GM12891 (cell line): ENCODE results near the gene PIK3R1.
"Not testable (repeated sequence)": the region's sequence is repeated elsewhere in the genome, so short reads cannot be mapped to it uniquely, and the experiment has no call there.

Source experiments
- DNase-seq: peaks from one replicate; pipeline ENCODE4 v3.0.0; 2011; ENCODE audit warnings: low spot score; ENCODE audit not compliant: insufficient read length
- FAIRE-seq: peaks from 2 replicates; lab custom pipeline; 2011; peaks lifted over from hg19 to GRCh38; lab: Jason Lieb, UNC
- PAX5 ChIP-seq: IDR thresholded peaks from 2 replicates; pipeline ENCODE4 v1.6.1; 2011; ENCODE audit warnings: low read length, moderate library complexity, mild to moderate bottlenecking; ENCODE audit not compliant: insufficient read depth, severe bottlenecking
- POLR2A ChIP-seq: IDR thresholded peaks from 2 replicates; pipeline ENCODE4 v1.6.1; 2011; ENCODE audit warnings: low read depth, low read length, control low read depth
- POLR2AphosphoS5 ChIP-seq: IDR thresholded peaks from 2 replicates; pipeline ENCODE4 v1.6.1; 2011; ENCODE audit warnings: low read depth, low read length, control low read depth
- POU2F2 ChIP-seq: IDR thresholded peaks from 2 replicates; pipeline ENCODE4 v1.6.1; 2011; ENCODE audit warnings: low read depth, mild to moderate bottlenecking, control low read depth, low read length, moderate library complexity
- SPI1 ChIP-seq: IDR thresholded peaks from 2 replicates; pipeline ENCODE4 v1.6.1; 2011; ENCODE audit warnings: low read depth, low read length, control low read depth
- TAF1 ChIP-seq: IDR thresholded peaks from 2 replicates; pipeline ENCODE4 v1.6.1; 2011; ENCODE audit warnings: low read depth, low read length, control low read depth

Gene PIK3R1

GRCh38 chr5:68191083-68191791 lies 24.3 kb upstream of the PIK3R1 start:
- TF ChIP-seq TAF1 = no peak
- TF ChIP-seq POLR2AphosphoS5 = no peak
- TF ChIP-seq SPI1 = no peak
- no peak for DNase-seq
- FAIRE-seq = no peak

- FAIRE-seq = no peak
- TF ChIP-seq POU2F2 (no peak), POLR2AphosphoS5 (no peak), POLR2A (no peak), SPI1 (no peak), TAF1 (no peak), PAX5 (no peak)
- no peak for DNase-seq
Observed at GRCh38 chr5:68192679-68193060, 22.9 kb upstream of the PIK3R1 start.

- TF ChIP-seq SPI1 = peak; percentile 67
- no peak for TF ChIP-seq PAX5
- TF ChIP-seq POU2F2 = no peak
- FAIRE-seq (no peak), DNase-seq (no peak)
Observed at GRCh38 chr5:68193481-68194036, 22.0 kb upstream of the PIK3R1 start.

GRCh38 chr5:68194386-68194785 lies 21.2 kb upstream of the PIK3R1 start:
- TF ChIP-seq SPI1 = no peak
- TF ChIP-seq PAX5 = no peak
- no peak for TF ChIP-seq POU2F2
- no peak for TF ChIP-seq TAF1
- TF ChIP-seq POLR2A = no peak
- no peak for TF ChIP-seq POLR2AphosphoS5
- FAIRE-seq = no peak
- DNase-seq = no peak

- TF ChIP-seq POLR2A = no peak
- TF ChIP-seq POU2F2 = no peak
- no peak for TF ChIP-seq PAX5
- no peak for TF ChIP-seq TAF1
- TF ChIP-seq SPI1 = no peak
- no peak for TF ChIP-seq POLR2AphosphoS5
- FAIRE-seq = no peak
- DNase-seq = no peak
Observed at GRCh38 chr5:68195137-68195536, 20.4 kb upstream of the PIK3R1 start.

GRCh38 chr5:68196876-68197275 lies 18.7 kb upstream of the PIK3R1 start:
- DNase-seq = peak; percentile 37
- TF ChIP-seq POU2F2 (no peak), SPI1 (peak; percentile 98)
- peak; percentile 79 for FAIRE-seq

GRCh38 chr5:68200288-68200687 lies 15.3 kb upstream of the PIK3R1 start:
- DNase-seq (no peak), FAIRE-seq (peak; percentile 66)

GRCh38 chr5:68210654-68211053 lies 4.9 kb upstream of the PIK3R1 start:
- not testable (repeated sequence) for FAIRE-seq, DNase-seq

More at GRCh38 chr5:68200288-68200687, 15.3 kb upstream of the PIK3R1 start:
- no peak for TF ChIP-seq PAX5
- TF ChIP-seq SPI1 = no peak
- no peak for TF ChIP-seq POLR2AphosphoS5
- TF ChIP-seq TAF1 = no peak
- TF ChIP-seq POLR2A = no peak
- TF ChIP-seq POU2F2 = no peak

- FAIRE-seq (peak; percentile 9), DNase-seq (peak; percentile 52)
Observed at GRCh38 chr5:68214482-68215207, 911 bp upstream of the PIK3R1 start.

GRCh38 chr5:68215898-68216244 lies 315 bp downstream of the PIK3R1 start:
- FAIRE-seq (no peak), DNase-seq (peak; percentile 57)
- TF ChIP-seq POU2F2 = peak; percentile 7; the same call in 1 of the 2 replicates
- no peak for TF ChIP-seq POLR2AphosphoS5
- TF ChIP-seq POLR2A = 0 out of 2 replicates have a peak, but pooled peaks have one; percentile 47
- 0 out of 2 replicates have a peak, but pooled peaks have one; percentile 3 for TF ChIP-seq TAF1

More at GRCh38 chr5:68214482-68215207, 911 bp upstream of the PIK3R1 start:
- no peak for TF ChIP-seq SPI1
- TF ChIP-seq TAF1 = no peak
- no peak for TF ChIP-seq PAX5
- no peak for TF ChIP-seq POU2F2
- TF ChIP-seq POLR2AphosphoS5 = no peak
- no peak; the same call in 1 of the 2 replicates for TF ChIP-seq POLR2A
